HG03039 (cell line): ENCODE results near the gene KLF18.
"Not testable (repeated sequence)": the region's sequence is repeated elsewhere in the genome, so short reads cannot be mapped to it uniquely, and the experiment has no call there.

ENCODE experiments used
- ATAC-seq: cut with Tn5 transposase; IDR thresholded peaks from one replicate; pipeline ENCODE4 v1.9.1; 2021; ENCODE audit warnings: mild to moderate bottlenecking, moderate library complexity; ENCODE audit not compliant: unreplicated experiment

KLF18 gene

DNA sequence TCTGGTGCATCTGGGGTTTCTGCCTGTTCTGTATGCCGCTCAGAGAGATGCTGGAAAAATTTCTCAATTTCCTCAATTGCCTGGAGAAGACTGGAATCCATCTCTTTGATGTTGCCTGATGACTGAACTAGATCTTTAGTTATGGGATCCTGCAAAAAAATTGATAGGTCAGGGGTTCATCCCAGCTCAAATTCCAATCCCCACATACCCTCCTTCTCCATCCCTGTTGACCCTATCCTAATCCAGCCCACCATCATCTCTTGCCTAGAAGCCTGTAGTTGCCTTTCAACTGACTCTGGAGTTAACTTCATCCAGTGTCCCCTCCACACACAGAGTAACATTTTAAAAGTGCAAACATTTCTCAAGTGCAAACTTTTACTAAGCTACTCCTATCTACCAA, at the start of gene KLF18:
Gene KLF18, minus strand, starts transcription at position 101 of the 400 bp plus-strand sequence. Its CDS starts 0 bp downstream, at position 101.
- ATAC-seq, result no peak

- no peak for ATAC-seq
Measured at GRCh38 chr1:44174630-44175029, 33.2 kb upstream of the KLF18 start.

DNA sequence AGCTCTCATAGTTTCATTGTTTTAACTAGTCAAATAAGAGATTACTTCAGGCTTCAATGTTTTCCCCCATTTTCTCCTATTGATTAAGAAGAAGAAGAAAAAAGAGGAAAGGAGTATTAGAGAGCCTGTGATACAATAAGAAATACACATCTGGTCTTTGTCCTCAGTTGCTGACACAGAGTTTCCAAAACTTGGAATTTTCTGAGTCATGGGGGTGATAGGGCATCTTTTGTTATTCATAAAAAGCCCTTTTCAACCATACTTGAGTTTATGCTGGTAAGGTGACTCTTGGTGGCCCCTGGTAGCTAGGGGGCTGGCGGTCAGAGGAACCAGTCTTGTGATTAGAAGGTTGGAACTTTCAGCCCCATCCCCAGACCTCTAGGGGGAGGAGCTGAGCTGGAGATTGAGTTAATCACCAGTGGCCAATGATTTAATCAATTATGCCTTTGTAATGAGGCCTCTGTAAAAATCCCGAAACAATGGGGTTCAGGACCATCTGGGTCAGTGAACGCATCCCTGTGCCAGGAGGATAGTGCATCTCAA, 28.9 kb upstream of the KLF18 start:
- ATAC-seq, result no peak

DNA sequence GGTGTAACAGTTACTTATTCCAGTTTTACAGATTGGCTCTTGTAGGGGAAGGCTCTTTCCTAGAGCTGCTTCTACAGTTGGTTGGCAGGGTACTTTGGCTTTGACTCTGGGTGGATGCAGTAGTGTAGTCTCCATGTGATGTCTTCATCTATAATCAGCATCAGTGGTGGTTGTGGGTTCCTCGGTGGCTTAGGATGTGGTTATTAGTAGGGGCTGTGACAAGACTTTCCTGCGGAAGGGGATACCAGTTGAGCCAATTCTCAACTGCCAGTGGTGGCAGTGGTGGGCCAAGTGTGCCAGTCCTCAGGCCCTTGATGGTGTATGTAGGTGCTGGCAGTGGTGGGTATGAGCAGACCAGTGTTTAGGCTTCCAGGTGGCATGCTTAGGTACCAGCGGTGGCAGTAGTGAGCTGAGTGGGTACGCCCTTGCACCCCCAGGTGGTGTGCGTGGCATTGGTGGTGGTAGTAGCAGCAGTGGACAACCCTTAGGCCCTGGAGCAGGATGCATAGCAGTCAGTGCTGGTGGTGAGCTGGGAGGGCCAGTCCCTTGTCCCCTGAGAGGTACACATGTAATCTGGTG, 27.2 kb upstream of the KLF18 start:
- ATAC-seq, result no peak

GRCh38 chr1:44161546-44161945, 20.1 kb upstream of the KLF18 start:
- ATAC-seq, result no peak

DNA sequence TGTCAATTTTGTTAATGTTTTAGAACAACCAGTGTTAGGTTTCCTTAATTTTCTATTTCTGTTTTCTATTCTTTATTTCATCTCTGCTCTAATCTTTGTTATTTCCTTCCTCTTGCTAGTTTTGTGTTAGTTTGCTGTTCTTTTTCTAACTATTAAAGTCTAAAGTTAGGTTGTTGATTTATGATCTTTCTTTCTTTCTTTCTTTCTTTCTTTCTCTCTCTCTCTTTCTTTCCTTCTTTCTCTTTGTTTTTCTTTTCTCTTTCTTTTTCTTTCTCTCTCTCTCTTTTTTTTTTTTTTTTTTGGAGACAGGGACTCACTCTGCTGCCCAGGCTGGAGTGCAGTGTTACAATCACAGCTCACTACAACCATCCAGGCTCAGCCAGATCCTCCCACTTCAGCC, 17.4 kb upstream of the KLF18 start:
- no peak for ATAC-seq

DNA sequence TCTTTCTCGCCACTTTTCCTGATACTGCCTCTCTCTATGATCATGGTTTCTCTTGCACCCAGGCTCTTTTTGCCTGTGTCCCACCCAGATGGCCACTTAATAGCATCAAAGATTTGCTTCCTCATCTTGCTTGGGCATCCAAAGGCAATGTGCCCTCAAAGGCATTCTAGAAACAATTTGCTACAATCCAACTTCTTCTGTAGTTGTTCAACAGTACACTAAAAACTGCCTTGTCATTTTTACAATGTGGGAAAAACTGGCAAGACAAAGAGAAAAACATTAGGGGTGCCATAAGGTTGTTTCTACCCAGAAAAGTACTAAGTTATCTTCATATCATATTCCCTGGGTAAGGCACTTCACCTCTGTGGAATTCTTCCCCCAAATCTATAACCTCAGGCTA, 16.5 kb upstream of the KLF18 start:
- ATAC-seq, result no peak

DNA sequence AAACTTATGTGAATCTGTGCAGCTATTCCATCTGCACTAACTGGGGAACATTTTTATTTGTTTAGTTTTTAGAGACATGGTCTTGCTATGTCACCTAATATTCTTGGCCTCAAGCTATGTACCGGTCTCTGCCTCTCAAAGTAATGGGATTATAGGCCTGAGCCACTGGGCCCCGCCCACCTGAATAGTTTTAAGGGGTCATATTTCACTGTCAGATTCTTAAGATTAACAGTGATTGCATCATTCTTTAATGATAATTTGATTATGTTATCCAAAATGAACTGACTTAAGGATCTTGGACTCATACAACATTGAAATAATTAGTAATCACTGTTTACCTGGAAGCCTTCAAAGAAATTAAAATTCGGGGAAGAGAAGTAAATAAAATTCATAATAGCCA, 12.6 kb upstream of the KLF18 start:
- no peak for ATAC-seq

GRCh38 chr1:44152692-44153091, 11.3 kb upstream of the KLF18 start:
- no peak for ATAC-seq

- no peak for ATAC-seq
Measured at GRCh38 chr1:44151808-44152207, 10.4 kb upstream of the KLF18 start.

GRCh38 chr1:44151332-44151731, 9.9 kb upstream of the KLF18 start:
- ATAC-seq, result no peak

DNA sequence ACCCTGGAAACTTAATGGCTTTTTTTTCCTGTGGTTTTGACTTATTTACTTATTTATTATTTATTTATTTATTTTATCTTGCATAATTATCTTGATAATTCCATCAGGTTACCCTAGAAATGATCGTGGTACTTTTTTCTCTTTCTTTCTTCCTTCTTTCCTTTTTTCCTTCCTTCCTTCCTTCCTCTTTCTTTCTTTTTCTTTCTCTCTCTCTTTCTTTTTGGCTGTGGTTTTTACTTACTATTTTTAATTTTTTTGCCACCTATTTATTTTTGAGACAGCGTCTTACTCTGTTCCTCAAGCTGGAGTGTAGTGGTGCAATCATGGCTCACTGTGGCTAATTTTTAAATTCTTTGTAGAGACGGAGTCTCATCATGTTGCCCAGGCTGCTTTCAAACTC, 6.2 kb upstream of the KLF18 start:
- ATAC-seq, result no peak

- no peak for ATAC-seq
Measured at GRCh38 chr1:44146536-44147361, 5.3 kb upstream of the KLF18 start.

- no peak for ATAC-seq
Measured at GRCh38 chr1:44144962-44145756, 3.7 kb upstream of the KLF18 start.

DNA sequence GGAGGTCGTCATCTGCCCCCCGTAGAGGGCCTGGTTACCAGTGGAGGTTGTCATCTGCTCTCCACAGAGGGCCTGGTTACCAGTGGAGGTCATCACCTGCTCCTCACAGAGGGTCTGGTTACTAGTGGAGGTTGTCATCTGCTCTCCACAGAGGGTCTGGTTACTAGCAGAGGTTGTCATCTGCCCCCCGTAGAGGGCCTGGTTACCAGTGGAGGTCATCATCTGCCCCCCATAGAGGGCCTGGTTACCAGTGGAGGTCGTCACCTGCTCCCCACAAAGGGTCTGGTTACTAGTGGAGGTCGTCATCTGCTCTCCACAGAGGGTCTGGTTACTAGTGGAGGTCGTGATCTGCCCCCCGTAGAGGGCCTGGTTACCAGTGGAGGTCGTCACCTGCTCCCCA, 1.9 kb downstream of the KLF18 start:
- ATAC-seq, result not testable (repeated sequence)

GRCh38 chr1:44138239-44138638, 3.2 kb downstream of the KLF18 start:
- ATAC-seq, result no peak

DNA sequence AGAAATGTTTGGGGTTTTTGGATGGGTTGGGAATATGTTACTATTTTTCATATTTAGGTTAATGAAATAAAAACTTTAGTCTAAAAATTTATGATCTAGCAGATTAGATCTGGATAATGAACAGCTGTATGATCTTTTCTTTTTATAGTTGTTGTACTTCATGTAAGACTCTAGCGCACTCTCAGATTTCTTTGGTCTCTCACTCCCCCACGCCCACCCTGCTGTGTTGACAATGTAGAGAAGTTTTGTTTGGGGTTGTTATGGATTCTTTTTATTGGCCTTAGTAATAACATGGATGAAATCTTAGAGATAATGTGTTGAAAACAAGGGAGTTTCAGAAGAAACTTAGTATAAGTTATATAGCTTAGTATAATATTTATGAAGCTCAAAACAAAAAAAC, 5.5 kb downstream of the KLF18 start:
- no peak for ATAC-seq

GRCh38 chr1:44134071-44134920, 7.1 kb downstream of the KLF18 start:
- no peak for ATAC-seq

DNA sequence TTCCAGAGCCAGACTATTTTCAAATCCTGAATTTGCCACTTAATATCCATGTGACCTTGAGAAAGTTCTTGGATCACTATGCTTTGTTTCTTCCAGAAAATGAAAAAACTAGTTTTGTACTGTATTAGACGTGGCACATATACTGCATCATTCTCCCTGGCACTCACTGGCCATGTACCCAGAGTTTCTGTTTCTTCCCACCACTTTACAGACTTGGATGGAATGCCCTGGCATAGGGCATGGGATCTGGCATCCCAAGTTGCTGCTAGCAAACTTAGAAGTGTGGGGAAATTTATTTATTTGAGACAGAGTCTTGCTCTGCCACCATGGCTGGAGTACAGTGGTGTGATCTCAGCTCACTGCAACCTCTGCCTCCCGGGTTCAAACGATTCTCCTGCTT, 10.0 kb downstream of the KLF18 start:
- no peak for ATAC-seq

GRCh38 chr1:44129616-44130500, 11.6 kb downstream of the KLF18 start:
- no peak for ATAC-seq
